ENCODE results near the gene FRMD1. TPM values are rescaled to one million over a fixed set of nuclear protein-coding genes. Genes with fewer than 3 reads are reported as not detected.

Gene FRMD1
- polyA plus RNA-seq, 10 donors, result 0.09 to 0.55 (median 0.22) TPM

DNA sequence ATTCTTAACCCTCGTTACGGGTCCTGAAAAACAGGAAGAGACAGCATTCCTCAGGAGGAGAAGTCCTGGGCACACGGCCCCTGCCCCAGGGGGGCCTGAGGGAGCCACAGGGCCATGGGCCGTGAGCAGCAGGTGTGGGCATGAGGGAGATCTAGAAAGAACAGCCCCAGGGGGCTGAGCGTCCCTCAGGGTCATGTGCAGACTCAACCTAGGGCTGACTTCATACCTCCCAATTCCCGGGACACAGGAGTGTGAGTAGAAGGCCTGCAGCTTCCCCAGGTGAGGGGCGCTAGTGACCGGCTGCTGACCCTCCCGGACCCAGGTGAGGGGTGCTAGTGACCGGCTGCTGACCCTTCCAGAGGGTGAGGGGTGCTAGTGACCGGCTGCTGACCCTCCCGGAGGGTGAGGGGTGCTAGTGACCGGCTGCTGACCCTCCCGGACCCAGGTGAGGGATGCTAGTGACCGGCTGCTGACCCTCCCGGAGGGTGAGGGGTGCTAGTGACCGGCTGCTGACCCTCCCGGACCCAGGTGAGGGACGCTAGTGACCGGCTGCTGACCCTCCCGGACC, 35.1 kb downstream of the FRMD1 start:
- no peak for DNase-seq

DNA sequence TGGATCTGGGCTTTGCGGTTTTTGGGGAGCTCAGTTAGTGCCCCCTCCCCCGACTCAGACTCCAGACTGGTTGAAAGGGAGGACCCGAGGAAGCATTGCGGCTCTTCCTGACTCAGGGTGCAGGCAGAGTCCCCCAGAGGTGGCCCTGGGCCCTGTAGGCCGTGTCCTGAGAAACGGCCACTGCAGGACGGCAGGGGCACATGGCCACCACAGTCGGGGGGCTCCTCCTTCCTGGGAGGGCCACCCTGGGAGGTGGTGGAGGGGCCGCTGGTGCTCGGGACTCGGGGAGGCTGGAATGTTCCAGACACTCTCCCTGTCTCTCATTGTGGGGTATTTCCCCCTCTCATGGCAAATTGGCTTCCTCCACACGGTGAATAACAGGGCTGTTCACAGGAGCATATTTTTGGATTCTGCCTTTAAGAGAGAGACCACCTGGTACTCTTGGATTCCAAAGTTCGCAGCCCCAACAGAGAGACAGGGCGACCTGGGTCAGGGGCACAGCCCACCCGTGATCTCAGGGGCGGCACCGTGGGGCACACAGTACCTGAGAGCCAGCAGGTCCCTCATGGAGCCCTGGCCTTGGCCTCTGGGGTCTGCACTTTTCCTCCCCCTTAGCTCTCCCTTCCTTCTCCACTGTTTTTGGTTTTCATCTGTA, 35.7 kb downstream of the FRMD1 start:
- no peak for DNase-seq

DNA sequence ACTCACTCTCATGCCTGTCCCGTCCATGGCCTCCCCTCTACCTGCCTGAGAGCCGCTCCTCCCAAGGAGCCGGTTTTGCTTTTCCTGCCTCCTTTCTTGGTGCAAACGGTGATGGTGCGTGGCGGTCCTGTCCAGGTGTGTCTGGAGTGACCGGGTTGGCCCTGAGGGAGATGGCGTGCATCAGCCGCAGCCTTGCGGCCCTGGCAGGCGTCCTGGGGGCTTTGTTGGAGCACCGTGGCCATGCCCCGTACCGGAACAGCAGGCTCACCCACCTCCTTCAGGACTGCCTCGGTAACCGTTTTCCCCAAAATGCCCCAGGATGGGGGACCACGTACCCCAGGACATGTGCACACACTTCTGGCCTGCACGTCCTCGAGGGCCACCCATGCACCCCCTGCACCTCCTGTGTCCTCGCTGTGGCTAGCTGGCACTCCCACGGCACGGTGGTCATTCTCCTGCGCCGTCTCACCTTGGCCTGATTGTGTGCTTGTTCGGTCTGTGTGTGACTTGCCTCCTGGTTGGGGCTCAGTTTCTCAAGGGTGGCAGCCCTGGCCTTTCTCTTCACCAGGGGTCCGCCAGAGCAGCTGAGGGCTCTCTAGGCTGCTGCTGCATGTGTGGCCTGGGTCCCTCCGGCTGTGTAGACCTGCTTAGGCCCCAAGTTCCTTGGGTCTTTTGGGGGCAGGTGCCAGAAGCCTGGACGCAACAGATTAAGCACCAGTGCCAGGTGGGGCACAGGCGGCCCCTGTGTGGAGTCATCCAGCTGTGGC, 36.4 kb downstream of the FRMD1 start:
- no peak for DNase-seq

DNA sequence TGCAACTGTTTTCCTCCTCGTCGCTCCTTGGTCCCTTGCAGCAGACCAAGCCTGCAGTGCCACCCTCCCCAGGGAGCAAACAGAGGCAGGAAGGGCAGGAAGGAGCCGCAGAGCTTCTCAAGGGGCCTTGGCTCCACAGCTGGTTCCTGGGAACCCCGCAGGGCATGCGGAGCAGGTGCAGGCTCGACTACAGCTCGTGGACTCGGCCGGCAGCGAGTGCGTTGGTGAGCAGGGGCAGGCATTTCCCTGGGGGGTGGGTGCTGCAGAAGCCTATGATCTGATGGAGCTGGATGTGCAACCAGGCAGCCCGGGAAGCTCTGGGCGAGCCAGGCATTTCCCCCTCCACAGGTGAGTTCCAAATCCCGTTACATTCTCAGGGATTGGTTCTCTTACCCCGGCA, 37.1 kb downstream of the FRMD1 start:
- DNase-seq, result no peak

DNA sequence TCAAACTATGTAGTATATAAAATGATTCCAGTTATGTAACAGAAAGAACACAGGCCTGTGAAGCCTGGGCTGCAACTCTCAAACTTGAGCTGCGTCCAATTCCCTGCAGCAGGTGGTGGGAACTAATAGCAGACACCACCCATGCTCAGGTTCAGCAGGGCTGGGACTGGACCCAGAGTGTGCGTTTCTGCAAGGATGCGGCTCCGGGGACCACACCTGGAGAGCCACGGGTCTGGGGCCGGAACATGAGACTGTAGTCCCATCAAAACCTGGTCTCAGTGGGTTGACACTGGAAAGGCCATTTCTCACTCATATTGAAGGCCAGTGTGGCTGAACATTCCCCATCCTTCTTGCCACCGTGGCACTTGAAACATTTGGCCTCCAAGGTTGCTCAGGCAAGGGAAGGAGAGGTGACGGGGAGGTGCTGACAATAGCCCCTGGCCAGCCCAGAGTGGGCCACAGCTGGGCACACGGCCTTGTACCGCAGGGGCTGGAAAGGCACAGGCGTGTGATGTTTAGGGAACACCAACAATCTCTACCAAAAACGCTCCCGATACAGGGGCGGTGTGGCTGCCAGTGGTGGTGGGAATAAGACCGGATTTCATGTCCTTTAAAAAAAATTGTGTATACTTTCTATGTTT, 38.0 kb downstream of the FRMD1 start:
- DNase-seq, result no peak

DNA sequence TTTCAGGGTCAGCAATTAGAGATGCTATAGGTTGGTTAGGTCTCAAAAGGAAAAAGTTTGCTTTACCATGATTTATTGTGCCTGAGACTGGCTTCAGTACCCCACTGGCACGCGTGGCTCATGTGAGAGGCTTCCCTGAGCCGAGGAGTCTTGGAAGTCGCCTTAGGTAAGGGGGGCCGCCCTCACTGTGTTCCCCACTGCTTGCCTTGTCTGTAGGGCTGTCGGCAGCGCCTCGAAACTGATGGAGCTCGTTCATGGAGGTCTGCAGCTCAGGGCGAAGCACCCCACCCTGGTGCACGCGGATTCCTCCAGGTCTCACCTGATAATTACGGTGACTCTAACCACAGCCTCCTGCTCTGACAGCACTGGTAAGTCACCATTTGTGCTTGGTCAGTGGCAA, 39.2 kb downstream of the FRMD1 start:
- DNase-seq, result no peak

DNA sequence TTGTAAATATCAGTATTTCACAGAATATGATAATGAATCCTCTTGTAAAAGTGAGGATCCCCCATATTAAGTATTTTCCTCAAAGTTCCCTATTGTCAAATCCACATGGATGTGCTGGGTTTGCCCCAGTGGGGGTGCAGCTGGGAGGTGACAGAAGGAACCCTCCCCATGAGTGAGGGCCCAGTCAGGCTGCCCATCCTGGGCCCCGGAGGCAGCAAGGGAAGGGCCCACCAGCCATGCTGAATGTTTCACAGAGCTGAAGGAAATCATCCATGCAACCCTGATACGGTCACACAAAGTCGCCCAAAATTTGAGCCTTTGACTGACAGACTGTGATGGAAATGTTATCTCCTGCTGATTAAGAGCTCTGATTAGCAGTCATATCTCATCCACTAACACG, 39.7 kb downstream of the FRMD1 start:
- DNase-seq, result no peak

DNA sequence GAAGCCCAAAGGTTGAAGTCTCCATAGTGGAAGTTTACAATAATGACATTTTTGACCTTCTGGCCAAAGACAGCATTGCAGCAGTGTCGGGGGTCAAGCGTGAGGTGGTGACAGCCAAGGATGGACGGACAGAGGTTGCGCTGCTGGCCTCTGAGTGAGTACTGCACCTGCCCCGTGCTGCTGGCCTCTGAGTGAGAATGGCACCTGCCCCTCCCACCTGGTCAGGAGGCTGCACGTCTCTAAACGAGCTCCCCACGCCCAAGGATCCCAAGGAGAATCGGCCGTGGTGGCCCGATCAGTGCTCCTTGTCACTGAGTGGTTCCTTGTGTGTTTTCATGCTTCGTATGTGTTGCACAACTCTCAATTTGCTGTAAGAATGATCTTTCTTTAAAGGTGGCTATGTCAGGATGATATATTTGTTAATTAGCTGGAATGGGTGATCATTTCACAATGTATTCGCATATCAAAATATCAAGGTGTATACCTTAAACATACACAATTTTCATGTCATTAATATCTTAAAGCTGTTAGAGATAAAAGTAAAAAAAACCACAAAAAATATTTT, 40.4 kb downstream of the FRMD1 start:
- no peak for DNase-seq

DNA sequence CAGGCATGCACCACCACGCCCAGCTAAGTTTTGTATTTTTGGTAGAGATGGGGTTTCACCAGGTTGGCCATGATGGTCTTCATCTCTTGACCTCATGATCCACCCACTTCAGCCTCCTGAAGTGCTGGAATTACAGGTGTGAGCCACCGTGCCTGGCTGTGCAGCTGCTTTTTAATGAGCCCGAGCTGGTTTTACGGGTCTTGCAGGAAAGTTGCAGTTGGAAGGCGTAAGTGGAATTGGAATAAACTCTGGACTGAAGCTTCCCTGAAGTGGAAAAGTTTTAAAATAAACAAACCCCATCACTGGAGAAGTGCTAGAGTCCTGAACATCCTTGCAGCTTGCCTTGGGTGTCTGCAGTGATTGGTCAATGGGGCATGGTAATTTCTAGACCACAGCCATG, 41.2 kb downstream of the FRMD1 start:
- no peak for DNase-seq

DNA sequence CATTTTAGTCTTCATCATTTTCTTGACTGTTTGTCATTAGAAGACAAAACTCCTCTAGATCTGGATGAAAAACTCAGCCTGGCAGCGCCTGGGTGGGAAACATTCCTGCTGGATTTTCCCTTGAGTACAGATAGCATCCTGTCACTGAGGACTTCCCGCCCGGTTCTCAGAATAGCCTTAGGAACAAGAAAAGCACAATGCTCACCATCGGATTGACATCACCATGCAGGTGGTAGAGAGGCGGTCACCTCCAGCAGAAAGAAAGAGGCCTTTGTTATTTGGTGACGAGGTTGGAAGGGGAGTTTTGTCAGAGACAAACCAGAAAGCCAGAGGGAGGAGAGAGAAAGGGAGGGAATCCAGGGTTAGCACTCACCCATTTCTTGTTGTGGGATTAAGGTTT, 41.8 kb downstream of the FRMD1 start:
- no peak for DNase-seq

DNA sequence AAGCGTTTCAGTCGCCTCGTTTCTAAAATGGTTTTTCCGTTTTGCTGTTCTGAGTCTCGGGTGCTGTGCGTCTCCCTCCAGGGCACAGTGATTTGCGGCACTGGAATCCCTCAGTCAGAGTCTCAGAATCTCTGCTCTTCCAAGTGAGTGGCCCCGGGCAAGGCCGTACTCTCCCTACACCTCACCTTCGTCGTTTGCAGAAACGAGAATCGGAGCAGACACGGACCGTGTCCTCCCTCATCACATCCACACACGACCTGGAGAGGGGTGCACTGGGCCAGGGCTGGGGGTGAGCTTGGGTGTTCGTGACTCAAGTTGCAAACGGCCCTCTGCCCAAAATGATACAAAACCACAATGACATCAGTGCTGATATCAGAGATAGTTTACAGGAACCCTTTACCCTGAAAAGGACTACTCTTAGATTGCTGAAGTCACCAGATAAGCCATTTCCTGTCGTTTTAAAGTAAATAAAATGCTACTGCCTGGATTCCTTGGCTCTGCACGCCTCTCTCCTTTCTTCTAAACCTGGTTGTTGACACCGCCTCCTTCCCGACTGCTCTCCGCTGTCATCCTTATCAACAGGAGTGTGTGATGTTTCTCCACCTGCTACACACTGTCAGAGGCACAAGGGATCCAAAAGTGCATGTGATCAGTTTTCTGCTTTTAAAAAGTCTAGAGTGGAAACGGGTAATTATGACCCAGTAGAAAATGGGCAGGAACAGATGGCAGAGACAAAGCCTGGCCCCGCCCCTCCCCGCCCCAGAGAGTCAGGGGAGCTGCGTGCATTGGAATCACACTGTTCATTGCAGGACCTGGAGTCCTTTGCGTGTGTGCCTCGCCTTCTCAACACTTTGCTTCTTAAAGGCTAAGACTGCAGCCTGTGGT, 43.1 kb downstream of the FRMD1 start:
- peak in 1 of 3 donors; percentile 56 for DNase-seq

DNA sequence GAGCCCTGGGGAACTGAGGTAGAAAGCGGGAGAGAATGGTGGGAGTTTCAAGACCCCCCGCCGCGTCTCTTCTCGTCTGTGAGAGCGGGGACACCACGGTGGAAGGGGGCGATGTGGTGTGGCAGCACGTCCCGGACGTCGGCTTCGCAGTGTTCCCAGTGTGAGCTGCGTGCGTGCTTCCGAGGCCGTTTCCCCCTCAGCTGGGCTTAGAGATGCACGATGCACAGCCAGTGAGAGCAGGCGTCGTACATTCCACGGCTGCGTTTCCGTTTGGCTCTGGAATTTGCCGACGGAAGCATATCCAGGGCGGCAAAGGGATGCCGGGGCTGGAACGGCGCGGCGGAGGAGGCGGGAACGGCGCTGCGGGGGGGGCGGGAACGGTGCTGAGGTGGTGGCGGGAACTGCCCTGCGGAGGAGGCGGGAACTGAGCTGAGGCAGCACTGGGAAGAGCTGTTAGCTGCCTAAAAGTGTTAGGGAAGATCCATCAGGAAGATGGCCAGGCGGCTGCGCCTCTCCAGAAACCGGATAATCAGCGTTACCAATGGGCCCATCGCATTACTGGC, 43.8 kb downstream of the FRMD1 start:
- peak; percentile 64 to 85 (median 68) for DNase-seq

DNA sequence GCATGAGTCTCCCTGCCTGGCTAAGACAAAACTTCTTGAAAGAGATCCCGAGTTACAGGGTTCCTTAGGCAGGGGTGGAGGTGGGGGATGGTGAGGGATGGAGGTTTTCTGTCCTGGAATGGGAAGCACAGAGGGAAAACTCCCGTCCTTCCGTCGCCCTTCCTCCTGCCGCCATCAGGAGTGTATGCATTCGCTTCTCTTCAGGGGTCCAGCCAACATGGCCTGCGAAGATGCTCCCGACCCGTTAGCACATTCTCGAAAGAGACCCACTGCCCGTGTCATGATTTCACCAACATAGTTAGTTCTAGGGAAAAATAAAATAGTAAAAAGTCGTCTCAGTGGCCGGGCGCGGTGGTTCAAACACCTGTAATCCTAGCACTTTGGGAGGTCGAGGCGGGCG, 44.5 kb downstream of the FRMD1 start:
- DNase-seq, result no peak

DNA sequence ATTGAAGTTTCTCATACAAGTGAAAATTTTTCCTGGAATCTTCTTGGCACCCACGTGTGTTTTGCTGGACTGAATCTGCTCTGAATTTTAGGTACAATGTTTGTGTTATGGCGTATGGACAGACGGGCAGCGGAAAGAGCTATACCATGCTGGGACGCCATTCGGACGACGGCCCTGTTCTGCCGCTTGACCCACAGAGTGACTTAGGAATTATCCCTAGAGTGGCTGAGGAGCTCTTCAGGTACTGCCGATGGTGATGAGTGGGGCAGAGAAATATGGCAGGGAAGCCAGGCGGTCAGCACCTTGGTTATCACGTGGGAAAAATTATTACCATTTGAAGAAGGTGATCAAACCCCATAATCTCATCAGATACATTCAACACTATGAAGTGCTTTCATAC, 45.2 kb downstream of the FRMD1 start:
- DNase-seq, result no peak

DNA sequence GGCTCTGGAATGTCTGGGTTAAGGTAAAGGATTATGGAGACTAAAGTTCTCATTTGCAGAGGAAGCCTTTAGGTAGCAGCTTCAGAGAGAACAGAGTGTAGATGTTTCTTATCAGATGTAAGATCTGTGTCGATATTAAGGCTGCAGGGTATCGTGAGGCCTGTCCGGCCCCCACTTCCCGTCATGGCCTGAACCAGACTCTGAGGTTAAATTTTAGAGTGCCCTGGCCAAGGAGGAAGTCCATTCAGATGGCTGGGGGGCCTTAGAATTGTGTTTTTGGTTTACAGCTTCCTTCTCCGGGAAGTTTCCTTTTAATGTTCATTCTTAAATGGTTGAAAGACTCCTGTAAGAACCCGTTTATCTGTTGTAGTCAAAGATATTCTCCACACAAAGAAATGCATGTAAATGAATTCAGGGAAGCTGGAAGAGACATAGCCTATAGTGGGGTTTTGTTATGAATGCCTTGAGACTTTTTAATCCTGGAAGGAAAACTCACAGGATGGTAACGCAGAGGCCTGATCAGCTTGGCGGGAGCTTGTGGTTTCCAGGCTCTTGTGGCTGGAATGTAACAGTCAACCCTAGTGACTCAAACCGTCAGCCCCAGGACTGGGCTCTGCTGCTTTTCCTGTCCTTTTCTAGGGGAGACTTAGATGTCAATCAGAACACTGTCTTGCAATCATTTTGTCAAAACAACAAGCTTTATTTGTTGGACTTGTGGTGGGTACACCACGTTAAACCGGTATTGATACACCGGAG, 46.8 kb downstream of the FRMD1 start:
- peak; percentile 30 to 84 (median 55) for DNase-seq

DNA sequence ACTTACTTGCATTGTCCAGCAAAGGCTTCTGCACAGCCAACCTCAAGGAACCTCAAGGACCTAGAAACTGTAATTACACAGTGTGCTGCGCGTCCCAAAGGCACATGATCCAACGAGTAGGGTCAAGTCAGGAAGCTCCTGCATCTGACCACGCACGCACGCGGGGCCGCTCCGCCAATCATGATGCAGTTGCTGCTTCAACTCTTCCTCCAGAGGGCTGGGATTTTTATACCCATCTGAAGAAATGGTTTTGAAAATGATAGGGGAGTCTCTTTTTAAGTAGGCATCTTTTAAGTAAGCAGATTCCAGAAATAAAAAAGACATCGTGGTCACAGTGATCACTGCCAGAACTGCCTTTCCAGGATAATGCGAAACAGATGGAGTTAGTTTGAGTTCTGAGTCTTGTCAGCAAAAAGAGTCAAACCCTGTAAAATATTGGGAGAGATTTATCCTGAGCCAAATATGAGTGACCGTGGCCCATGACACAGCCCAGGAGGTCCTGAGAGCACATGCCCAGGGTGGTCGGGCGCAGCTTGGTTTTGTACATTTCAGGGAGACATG, 47.5 kb downstream of the FRMD1 start:
- DNase-seq, result peak; percentile 74 to 86 (median 78)

DNA sequence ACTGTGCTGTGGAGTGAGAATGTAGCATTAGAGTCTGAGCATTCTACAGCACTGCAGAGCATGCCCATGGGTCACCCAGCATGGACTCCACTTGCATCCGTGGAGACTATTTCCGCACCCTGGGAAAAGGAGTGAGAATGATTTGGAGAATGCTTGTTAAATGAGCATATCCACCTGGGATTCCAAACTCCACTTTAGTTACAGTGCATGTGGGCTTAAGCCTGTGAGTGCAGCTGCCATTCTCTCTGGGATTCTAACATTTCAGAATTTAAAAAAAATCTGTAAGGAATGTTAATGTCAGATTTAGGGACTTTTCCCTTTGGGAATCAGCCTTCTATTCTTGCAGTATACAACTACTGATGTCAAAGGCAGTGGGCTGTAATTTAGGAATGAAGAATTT, 48.1 kb downstream of the FRMD1 start:
- peak in 1 of 3 donors; percentile 69 for DNase-seq

DNA sequence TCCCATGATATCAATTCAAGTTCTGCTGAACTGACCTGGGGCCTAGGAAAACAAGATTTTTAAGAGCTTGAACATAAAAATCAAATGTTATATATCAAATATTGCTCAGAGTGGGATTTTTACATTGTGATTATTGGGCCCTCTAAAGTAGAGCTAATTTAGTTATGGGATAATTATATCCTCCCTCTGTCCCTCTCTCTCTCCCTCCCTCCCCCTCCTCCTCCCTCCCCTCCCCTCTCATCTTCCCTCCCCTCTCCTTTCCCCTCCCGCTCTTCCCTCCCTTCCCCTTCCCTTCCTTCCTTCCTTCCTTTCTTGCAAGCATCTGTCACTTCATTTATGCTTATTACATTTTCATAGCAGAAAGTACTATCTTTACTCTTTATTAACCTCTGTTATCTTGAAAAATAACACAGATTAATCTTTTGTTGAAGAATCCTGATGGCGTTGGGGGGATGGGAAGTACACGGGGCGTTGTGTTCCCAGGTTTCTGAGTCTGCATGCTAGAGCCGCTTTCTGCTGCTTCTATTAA, 48.7 kb downstream of the FRMD1 start:
- DNase-seq, result no peak

DNA sequence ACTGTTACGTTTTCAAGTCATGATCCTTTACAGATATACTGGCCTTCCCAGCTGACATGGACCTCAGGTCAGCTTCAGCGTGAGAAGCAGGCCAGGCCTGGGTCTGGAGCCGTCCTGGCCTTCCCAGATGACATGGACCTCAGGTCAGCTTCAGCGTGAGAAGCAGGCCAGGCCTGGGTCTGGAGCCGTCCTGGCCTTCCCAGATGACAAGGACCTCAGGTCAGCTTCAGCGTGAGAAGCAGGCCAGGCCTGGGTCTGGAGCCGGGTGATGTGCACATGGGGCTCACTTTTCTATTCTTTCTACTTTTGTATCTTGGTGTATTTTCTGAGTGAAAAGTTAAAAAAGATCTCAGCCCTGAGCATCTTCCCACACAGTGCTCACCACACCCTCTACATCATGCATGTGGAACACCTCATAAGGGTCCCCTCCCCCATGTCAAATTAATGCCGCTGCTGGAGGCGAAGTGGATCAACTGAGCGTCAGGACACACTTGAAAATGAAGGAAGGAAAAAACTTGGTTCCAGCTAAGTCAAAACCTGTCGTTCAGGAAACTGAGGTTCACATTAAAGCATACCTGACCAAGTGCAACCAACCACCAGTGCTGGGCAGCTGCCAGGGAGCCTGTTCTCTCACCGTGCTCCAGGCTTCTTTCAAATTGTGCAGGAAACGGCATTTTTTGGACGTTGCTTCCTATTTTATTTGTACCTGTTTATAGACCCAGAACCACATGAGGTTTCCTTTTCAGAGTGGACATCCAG, 49.4 kb downstream of the FRMD1 start:
- DNase-seq, result no peak

Data from muscle of back (tissue), 11 donors.